ENCODE data around the gene RGN.
"Not testable (repeated sequence)": the region's sequence is repeated elsewhere in the genome, so short reads cannot be mapped to it uniquely, and the experiment has no call there.

RGN gene

DNA sequence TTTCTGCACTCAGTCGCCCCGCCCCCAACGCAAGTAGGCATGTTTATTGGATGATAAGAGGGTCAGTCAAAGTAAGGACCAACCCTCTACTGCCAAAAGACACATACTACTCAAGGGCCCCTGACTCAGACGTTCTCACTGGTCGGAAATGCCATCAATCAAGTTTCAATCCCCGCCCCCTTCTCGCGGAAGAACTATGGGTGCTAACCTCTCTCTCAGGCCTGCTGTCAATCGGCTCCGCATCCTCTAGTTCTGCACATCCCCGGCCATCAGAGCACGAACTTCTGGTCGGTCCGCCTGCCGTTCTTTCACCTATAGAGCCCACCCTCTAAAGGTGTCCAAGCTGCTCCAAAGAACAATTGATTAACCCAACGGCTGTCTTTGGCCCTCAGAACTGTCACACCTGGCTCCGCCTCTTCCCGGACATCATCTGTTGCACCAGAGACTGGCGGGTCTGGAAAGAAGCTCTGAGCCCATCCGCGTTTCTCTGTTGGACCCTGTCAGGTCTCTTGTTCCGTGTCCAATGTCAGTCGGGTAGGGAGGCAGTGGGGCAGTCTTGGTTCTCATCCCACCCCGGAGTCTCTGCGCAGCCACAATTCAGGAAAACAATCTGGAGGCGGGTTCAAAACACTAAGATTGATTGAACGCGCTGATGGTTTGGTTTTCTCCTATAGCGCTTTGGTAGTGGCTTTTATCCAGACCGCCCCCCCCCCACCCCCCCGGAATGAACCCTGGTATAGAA lies 51.1 kb downstream of the RGN start:
- H3K4me3 ChIP-seq (ENCODE audit: low read depth, low read length) = peak overlapping the region; percentile 66
- peak; percentile 91 for DNase-seq (ENCODE audit: low read depth)
- TF ChIP-seq, protein P1, sequence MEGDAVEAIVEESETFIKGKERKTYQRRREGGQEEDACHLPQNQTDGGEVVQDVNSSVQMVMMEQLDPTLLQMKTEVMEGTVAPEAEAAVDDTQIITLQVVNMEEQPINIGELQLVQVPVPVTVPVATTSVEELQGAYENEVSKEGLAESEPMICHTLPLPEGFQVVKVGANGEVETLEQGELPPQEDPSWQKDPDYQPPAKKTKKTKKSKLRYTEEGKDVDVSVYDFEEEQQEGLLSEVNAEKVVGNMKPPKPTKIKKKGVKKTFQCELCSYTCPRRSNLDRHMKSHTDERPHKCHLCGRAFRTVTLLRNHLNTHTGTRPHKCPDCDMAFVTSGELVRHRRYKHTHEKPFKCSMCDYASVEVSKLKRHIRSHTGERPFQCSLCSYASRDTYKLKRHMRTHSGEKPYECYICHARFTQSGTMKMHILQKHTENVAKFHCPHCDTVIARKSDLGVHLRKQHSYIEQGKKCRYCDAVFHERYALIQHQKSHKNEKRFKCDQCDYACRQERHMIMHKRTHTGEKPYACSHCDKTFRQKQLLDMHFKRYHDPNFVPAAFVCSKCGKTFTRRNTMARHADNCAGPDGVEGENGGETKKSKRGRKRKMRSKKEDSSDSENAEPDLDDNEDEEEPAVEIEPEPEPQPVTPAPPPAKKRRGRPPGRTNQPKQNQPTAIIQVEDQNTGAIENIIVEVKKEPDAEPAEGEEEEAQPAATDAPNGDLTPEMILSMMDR (IDR thresholded peaks at IDR 0.05; ENCODE audit: control insufficient read depth, extremely low read depth, insufficient read depth) = no peak

DNA sequence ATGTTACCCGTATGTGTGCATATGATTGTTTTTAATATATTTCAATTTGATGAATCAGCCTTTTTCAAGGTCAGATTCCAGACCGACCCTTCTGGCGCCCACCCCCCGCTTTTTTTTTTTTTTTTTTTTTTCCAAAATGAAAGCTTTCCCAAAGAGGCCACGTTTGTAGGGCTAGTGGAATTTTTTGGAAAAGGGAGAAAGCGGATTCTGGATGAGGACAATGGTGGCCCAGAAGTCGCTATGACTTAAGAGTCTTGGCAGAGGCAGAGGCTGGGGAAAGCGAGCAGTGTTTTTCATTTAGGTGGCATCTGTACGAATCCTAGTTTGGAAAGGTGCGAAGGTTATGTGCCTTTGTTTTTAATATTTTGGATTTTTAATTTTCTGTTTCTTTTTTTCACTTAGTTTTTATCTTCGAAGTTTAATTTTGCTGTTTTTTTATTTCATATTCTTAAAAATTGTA lies 51.7 kb downstream of the RGN start:
- peak overlapping the region; percentile 66 for H3K4me3 ChIP-seq (ENCODE audit: low read depth, low read length)
- TF ChIP-seq, protein P1 (IDR thresholded peaks at IDR 0.05; ENCODE audit: control insufficient read depth, extremely low read depth, insufficient read depth) = no peak
- no peak for DNase-seq (ENCODE audit: low read depth)

DNA sequence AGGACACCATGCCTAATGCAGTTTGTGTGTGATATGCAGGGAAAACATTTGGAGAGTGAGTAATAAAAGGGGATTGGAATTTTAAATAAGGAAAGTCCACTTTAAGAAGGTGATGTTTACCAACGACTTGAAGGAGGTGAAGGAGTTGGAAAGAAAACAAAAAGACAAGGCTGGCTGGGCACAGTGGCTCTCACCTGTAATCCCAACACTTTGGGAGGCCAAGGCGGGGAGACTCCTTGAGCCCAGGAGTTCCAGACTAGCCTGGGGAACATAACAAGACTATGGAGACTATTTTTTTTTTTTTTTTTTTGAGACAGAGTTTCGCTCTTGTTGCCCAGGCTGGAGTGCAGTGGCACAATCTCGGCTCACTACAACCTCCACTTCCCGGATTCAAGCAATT lies 55.2 kb downstream of the RGN start:
- no peak for DNase-seq (ENCODE audit: low read depth)

DNA sequence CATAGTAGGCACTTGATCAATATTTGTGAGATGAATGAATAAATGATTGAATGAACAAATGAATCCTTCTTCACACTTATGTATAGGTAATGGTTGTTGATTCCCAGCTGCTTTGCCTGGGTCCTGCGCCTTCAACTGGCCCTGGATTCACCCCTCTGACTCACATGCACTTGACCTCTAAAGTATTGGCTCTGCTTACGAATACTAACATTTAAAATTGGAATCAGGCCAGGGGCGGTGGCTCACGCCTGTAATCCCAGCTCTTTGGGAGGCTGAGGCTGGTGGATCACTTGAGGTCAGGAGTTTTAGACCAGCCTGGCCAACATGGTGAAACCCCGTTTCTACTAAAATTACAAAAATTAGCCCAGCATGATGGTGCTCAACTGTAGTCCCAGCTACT lies 57.4 kb downstream of the RGN start:
- DNase-seq (ENCODE audit: low read depth); H3K4me3 ChIP-seq (ENCODE audit: low read depth, low read length): not testable (repeated sequence)

More for the DNA sequence above, 55.2 kb downstream of the RGN start:
- H3K4me3 ChIP-seq (ENCODE audit: low read depth, low read length) = no peak overlapping the region
- TF ChIP-seq, protein P1 (IDR thresholded peaks at IDR 0.05; ENCODE audit: control insufficient read depth, extremely low read depth, insufficient read depth) = no peak

DNA sequence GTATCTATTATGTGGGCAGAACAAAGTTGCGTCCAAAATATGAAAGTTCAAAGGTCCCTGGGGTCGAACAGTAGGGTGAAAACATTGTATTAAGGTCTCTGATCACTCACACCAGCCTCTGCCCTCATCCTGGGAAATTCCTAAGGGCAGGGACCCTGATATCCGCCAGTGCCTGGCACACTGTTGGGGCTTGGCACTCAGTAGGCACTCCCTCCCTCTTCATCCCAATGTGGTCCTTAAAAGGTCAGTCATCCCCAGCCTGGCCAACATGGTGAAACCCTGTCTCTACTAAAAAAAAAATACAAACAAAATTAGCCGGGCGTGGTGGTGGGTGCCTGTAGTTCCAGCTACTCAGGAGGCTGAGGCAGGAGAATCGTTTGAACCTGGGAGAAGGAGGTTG lies 59.9 kb downstream of the RGN start:
- H3K4me3 ChIP-seq (ENCODE audit: low read depth, low read length) = no peak overlapping the region
- no peak for DNase-seq (ENCODE audit: low read depth)
- TF ChIP-seq, protein P1 (IDR thresholded peaks at IDR 0.05; ENCODE audit: control insufficient read depth, extremely low read depth, insufficient read depth) = no peak

Measured in LNCaP clone FGC (cell line).